ENCODE results near the gene HTR3D.

DNA sequence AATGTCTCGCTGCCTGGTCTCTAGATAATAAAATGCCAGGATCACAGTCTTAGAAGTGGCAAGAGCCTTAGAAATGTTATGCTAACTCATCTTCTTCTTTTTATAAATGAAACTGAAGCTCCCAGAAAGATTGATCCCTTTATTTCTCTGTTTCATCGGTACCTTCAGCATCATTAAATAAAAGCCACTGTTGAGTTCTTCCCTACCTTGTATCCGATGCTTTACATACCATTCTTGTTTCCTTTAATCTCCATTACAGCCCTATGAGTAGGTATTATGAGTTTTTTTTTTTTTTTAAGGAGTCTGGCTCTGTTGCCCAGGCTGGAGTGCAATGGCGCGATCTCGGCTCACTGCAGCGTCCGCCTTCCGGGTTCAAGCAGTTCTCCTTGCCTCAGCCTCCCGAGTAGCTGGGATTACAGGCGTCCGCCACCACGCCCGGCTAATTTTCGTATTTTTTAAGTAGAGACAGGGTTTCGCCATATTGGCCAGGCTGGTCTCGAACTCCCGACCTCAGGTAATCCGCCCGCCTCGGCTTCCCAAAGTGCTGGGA is 13.0 kb upstream of the HTR3D start:
- TF ChIP-seq, protein P1, sequence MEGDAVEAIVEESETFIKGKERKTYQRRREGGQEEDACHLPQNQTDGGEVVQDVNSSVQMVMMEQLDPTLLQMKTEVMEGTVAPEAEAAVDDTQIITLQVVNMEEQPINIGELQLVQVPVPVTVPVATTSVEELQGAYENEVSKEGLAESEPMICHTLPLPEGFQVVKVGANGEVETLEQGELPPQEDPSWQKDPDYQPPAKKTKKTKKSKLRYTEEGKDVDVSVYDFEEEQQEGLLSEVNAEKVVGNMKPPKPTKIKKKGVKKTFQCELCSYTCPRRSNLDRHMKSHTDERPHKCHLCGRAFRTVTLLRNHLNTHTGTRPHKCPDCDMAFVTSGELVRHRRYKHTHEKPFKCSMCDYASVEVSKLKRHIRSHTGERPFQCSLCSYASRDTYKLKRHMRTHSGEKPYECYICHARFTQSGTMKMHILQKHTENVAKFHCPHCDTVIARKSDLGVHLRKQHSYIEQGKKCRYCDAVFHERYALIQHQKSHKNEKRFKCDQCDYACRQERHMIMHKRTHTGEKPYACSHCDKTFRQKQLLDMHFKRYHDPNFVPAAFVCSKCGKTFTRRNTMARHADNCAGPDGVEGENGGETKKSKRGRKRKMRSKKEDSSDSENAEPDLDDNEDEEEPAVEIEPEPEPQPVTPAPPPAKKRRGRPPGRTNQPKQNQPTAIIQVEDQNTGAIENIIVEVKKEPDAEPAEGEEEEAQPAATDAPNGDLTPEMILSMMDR (optimal IDR thresholded peaks at IDR 0.05 in 1 of 3, IDR thresholded peaks at IDR 0.05 in 1 of 3, conservative IDR thresholded peaks at IDR 0.05 in 1 of 3; ENCODE audit: extremely low read depth in 1 of 3, insufficient read depth in 2 of 3, low read length in 3 of 3), result no peak
- no peak for TF ChIP-seq EZH2 (IDR thresholded peaks at IDR 0.05; ENCODE audit: low read length)

All from keratinocyte (primary cell).